Frontal cortex (tissue), 4 donors: ENCODE measurements around the gene BLVRB. TPM values are rescaled to one million over a fixed set of nuclear protein-coding genes. Genes with fewer than 3 reads are reported as not detected.
"Not testable (repeated sequence)": the region's sequence is repeated elsewhere in the genome, so short reads cannot be mapped to it uniquely, and the experiment has no call there.

Experiments
- DNase-seq, 2 donors: peaks; one replicate each; pipeline ENCODE4 v3.0.0; 2012; ENCODE audit warnings: low spot score in 2 of 2
- FAIRE-seq: peaks from 2 replicates; lab custom pipeline; 2012; peaks lifted over from hg19 to GRCh38; lab: Jason Lieb, UNC
- total RNA-seq: library from RNA; depleted of rRNA; stranded (reverse); fragments of >200 nt; gene quantifications from one replicate; pipeline ENCODE4 v1.2.3, GENCODE V29; 2014
- donor health status: control.
- donor health status: control.
- donor health status: control.

BLVRB gene
- total RNA-seq = 29.3 TPM

DNA sequence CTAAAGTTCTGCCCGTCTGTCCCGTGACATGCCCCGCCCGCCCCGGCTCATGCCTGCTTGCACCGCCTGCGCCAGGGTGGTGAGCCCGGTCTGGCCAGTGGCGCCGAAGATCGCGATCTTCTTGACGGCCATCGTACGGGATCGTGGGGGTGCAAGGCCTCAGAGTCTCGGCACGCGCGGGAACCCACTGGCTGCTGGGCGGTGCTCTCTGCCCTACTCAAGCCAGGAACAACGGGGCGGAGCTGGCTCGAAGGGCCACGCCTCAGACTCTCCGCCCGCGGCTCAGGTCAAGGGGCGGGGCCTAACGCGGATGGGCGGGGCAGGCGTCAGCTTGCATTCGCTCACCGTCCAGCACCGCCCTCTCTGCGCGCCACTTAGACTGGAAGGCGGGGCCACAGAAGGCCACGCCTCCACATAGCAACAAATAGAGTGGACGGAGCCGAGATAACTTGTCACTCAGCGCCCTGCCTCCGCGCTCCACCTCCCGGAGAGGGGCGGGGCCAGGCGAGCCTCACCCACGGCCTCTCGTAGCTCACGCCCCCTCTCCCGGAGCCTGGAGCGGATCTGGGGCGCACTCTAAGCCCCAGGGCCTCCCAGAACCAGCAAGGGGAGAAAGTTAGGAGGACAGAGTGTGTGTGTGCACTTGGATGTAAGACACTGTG is at the start of gene BLVRB:
Gene BLVRB, minus strand, starts transcription at position 189 of the 662 bp plus-strand sequence. Its CDS starts 57 bp downstream, at position 132.
- FAIRE-seq (peak; percentile 94), DNase-seq (peak; percentile 98)

DNA sequence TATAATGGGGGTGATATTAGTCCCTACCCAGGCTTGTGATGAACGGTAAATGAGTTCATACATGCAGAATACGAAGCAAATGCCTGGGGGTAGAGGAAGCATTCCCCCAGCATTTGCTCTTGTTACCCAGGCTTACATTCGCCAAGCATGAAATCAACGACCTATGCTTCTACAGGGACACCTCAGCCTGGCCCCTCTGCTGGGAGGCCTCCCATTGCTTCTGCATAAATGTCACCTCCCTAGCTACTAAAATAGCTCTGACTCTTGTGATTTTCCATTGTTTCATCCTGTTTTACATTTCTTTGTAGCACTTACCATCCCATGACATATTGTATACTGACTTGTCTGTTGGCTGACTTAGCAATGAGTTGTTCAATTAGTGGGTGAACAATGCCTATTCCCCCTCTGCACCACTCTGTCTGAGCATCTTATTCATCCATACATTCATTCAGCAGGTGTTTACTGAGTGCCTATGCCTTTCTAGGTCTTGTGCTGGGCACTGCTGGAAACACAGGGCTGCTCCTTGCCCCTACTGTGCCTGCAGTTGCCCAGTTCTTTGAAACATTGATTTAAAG is 48.3 kb upstream of the BLVRB start:
- no peak for FAIRE-seq

DNA sequence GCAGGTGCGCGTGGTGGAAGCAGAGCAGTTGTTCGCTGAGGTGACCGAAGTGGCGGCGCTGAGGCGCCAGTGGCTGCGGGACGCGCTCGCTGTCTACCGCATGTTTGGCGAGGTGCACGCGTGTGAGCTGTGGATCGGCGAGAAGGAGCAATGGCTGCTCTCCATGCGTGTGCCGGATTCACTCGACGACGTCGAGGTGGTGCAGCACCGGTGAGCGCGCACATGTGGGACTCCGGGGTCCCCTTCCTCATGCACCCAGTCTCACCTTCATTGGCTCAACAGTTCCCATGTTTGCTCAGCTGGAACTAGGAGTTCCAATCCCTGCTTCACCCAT is 47.8 kb upstream of the BLVRB start:
- FAIRE-seq = no peak
- DNase-seq = no peak

More for the DNA sequence above, 48.3 kb upstream of the BLVRB start:
- no peak for DNase-seq

DNA sequence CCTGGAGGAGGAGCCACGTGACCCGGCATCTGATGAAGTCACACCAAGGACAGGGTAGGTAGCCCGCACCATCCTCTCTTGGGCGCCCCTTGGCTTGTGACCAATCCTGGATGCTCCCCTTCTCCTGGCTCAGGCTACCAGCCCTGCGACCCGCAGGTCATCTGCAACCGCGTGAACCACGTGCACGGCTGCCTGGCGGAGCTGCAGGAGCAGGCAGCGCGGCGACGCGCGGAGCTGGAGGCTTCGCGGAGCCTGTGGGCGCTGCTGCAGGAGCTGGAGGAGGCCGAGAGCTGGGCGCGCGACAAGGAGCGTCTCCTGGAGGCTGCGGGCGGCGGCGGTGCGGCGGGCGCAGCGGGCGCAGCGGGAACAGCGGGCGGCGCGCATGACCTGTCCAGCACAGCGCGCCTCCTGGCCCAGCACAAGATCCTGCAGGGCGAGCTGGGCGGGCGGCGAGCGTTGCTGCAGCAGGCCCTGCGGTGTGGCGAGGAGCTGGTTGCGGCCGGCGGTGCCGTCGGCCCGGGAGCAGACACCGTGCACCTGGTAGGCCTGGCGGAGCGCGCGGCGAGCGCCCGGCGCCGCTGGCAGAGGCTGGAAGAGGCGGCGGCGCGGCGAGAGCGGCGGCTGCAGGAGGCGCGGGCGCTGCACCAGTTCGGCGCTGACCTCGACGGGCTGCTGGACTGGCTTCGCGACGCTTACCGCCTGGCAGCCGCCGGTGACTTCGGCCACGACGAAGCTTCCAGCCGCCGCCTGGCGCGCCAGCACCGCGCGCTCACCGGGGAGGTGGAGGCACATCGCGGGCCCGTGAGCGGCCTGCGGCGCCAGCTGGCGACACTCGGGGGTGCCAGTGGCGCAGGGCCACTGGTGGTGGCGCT is 47.2 kb upstream of the BLVRB start:
- DNase-seq = no peak
- no peak for FAIRE-seq

DNA sequence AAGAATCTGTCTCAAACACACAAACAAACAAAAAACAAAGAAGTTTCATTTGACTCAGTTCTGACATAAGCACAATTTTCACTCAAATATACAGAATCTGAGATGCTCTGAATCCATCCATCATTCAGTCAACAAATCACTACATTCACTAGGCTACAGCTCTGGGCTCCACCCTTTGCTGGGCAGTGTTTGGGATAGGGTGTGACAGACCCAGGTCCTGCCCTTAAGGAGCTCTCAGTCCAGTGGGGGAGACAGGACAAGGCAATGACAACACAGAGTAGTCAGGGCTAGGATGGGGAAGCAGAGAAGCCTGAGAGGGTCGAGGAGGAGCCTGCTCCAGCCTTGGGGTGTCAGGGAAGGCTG is 46.5 kb upstream of the BLVRB start:
- FAIRE-seq = no peak
- DNase-seq = no peak

DNA sequence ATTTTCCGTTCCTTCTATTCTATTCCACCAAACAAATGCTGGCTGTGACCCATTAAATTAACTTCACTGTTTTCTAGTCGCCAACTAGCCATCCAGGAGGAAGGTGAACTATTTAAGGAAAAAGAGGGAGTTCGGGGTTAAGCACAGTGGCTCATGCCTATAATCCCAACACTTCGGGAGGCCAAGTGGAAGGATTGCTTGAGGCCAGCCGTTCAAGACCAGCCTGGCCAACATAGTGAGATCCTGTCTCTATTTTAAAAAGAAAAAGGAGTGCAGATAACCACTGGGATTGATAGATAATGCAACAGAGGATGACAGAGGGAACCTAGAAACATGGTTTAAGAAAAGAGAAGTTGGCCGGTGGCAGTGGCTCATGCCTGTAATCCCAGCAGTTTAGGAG is 45.9 kb upstream of the BLVRB start:
- no peak for FAIRE-seq
- no peak for DNase-seq

DNA sequence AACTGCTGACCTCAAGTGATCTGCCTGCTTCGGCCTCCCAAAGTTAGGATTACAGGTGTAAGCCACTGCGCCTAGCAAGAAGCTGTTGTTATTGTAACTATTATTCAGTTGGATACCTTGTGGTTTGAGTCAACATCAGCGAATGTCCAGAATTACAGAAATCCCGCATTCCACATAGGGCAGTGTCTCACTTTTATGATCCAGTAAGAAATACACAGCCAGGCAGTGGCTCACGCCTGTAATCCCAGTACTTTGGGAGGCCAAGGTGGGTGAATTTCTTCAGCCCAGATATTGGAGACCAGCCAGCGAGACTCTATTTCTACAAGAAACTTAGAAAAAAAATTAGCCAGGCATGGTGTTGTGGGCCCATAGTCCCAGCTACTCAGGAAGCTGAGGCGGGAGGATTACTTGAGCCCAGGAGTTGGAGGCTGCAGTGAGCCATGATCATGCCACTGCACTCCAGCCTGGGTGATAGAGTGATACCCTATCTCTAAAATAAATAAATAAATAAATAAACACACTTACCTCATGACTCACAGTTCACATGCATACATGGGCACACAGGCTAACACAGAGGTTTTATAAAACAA is 45.1 kb upstream of the BLVRB start:
- FAIRE-seq (no peak), DNase-seq (no peak)

DNA sequence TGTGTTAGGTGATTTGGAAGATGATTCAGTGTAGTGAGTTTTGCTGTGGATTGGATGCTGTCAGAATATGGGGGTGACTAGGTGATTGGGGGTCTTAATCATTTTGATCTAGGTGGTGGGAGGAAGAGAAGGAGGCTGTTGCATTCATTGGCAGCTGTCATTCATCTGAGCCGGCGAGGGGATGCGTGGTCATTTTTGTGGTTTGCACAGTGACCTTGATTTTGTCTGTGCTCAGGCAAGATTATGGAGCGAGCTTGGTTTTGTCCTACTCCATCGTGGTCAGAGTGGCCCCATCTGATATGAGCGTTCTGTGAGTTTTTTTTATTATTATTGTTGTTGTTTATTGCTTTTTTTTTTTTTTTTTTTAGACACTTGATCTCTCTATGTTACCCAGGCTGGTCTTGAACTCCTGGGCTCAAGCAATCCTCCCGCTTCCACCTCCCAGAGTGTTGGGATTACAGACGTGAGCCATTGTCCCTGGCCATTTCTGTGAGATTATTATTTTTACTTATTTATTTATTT is 43.3 kb upstream of the BLVRB start:
- DNase-seq (no peak), FAIRE-seq (no peak)

DNA sequence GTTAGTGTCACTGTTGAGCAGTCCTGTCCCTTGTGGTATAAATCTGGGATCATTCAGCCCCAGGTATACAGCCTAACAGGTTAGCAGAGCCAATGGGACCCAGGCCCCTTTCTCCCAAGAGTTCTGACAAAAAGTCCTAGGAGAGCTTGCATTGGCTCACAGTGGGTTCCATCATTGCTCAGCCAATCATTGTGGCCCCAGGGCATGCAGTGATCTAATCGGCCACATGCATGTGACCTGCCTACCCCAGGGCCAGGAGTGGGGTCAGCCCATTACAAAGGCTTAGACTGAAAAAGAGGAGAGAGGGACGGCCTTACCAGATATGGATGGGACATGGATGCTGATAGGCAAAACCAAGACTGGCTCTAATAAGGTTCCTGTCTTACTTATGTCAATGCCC is 42.3 kb upstream of the BLVRB start:
- FAIRE-seq = no peak
- DNase-seq = no peak

DNA sequence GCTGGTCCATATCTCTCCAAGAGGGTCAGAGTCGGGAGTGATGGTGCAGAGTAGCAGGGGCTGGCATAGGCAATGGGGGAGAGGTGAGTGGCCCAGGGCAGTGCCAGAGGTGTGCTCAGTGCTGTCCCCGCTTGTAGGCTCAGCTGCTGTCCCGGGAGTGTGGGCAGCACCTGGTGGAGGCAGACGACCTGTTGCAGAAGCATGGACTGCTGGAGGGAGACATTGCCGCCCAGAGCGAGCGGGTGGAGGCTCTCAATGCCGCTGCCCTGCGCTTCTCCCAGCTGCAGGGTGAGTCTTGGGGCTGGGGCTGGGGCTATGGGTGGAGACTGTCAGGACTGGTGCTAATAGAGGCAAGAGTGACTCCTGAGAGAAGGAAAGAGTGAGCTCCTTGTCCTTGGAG is 40.6 kb upstream of the BLVRB start:
- FAIRE-seq (no peak), DNase-seq (no peak)

DNA sequence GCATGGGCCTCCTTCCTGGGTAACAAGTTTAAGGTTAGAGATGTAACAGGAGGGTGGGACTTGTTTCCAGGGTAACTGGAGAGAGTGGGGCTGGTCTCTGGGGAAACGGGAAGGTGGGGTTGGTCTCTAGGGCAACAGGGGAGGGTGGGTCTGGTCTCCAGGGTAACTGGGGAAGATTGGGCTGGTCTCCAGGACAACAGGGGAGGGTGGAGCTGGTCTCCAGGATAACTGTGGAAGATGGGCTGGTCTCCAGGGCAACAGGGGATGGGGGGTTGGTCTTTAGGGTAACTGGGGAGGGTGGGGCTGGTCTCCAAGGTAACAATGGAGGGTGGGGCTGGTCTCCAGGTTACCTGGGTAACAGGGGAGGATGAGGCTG is 37.8 kb upstream of the BLVRB start:
- DNase-seq (no peak), FAIRE-seq (no peak)

DNA sequence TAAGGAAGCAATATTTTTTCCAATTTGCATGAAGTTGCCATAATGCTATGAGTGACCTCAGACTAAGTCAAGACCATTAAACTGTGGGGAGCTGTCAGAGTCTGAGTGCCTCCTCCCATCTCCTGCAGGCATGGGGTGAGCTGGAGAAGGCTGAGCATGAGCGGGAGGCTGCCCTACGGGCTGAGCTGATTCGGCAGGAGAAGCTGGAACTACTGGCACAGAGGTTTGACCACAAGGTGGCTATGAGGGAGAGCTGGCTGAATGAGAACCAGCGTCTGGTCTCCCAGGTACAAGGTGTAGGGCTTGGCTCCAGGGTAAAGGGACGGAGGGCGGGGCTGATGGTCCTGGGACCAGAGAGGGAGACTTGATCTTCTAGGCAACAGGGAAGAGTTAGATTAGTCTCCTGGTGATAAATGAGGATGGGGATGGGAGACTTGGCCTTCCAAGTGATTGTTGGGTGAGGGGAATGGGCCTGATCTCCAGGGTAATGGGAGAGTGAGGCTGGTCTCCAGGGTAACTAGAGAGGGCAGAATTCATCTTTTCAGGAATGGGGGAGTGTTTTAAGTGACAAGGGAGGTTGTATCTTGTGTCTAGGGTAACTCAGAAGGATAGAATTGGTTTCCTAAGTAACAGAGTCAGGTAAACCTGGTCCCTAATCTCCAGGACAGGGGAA is 37.2 kb upstream of the BLVRB start:
- no peak for FAIRE-seq

DNA sequence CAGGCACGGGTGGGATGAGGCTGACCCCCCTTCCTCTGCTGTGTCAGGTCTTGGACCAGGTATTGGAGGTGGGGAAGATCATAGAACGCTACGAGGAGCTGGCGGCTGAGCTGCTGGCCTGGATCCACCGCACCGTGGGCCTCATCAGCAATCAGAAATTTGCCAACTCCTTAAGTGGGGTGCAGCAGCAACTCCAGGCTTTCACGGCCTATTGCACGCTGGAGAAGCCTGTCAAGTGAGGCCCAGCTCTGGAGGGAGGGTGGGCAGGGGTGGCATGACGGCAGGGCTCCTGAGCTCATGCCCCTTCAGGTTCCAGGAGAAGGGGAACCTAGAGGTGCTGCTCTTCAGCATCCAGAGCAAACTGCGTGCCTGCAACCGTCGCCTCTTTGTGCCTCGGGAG is 36.5 kb upstream of the BLVRB start:
- DNase-seq (no peak), FAIRE-seq (no peak)

More for the DNA sequence above, 37.2 kb upstream of the BLVRB start:
- no peak for DNase-seq

DNA sequence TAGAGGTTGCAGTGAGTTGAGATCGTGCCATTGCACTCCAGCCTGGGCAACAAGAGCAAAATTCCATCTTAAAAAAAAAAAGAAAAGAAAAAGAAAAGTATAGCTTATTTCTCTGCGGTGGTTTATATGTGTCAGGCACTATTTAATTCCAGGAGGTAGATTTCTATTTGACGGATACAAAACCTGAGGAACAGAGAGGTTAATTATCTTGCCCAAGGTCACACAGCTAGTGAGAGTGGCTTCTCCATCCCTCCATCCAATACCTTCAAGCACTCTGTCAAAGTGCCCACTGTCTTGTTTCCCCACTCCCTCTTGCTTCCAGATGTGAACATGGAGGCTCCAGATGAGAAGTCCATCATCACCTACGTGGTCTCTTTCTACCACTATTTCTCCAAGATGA is 36.1 kb upstream of the BLVRB start:
- FAIRE-seq = no peak

DNA sequence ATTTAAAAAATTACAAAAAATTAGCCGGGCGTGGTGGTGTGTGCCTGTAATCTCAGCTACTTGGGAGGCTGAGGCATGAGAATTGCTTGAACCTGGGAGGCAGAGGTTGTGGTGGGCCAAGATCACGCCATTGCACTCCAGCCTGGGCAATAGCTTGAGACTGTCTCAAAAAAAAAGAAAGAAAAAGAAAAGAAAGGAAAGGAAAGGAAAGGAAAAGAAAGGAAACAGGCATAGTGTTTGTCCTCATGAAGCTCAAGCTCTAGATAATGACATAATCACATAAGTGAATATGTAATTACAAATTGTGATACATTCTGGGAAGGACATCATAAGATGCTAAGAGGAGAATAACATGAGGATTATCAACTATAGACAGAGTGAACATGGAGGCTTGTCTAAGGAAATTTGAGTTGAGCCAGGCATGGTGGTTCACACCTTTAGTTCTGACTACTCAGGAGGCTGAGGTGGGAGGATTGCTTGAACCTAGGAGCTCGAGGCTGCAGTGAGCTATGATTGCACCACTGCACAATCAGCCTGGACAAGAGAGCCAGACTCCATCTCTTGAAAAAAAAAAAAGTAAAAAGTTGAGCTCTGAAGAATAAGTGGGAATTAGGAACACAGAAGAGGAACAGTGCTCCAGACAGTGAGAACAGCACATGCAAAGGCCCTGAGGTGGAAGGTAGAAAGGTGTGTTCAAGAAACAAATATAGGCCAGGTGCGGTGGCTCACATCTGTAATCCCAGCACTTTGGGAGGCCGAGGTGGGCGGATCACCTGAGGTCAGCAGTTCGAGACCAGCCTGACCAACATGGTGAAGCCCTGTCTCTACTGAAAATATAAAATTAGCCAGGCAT is 35.4 kb upstream of the BLVRB start:
- DNase-seq, FAIRE-seq: not testable (repeated sequence)

More for the DNA sequence above, 36.1 kb upstream of the BLVRB start:
- no peak for DNase-seq

DNA sequence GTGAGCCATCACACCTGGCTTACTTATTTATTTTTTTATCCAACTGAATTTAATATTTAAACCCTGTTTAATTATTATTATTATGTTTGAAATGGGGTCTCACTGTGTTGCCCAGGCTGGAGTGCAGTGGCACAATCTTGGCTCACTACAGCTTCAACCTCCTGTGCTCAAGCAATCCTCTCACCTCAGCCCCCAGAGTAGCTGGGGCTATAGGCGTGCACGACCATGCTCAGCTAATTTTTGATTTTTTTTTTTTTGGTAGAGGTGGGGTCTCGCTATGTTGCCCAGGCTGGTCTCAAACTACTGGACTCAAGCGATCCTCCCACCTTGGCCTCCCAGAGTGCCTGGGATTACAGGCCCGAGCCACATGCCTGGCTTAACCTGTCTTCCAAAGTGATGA is 33.8 kb upstream of the BLVRB start:
- FAIRE-seq = no peak

DNA sequence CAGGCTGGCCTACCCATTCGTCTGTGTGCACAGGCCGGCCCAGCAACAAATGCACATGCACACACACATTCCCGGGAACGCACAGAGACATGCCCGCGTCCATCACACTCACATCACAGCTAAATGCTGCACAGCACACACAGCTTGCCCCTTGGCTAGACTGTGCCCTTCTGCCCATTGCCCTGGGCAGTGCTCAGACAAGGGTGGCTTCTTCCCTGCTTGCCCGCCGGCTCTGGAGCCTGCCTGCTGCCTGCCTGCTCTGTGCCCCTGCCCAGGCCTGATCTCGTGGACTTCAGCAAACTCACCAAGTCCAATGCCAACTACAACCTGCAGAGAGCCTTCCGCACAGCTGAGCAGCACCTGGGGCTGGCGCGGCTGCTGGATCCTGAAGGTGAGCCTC is 31.7 kb upstream of the BLVRB start:
- FAIRE-seq = no peak

More for the DNA sequence above, 33.8 kb upstream of the BLVRB start:
- no peak for DNase-seq

DNA sequence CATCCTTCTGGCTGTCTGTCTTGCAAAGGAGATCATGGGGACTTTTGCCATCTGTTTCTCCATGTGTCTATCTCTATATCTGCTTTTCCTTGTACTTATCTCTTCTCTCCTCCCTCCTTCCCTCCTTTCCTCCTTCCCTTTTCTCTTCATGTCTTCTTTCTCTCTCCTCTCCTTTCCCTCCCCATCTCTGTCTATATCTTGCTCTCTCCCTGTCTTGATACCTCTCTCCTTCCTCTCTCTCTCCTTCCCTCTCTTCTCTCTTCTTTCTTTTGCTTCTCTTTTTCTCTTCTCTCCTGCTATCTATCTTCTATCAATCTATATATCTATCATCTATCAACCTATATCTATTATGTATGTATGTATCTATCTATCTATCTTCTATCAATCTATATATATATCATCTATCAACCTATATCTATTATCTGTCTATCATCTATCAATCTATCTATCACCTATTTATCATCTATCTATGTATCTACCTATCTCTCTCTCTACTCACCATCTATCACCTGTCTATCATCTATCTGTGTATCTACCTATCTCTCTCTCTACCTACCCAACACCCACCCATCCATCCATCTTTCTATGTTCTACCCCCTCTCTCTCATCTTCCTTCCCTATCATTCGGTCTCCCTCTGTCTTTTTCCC is 28.8 kb upstream of the BLVRB start:
- no peak for FAIRE-seq
- no peak for DNase-seq

More for the DNA sequence above, 31.7 kb upstream of the BLVRB start:
- no peak for DNase-seq

DNA sequence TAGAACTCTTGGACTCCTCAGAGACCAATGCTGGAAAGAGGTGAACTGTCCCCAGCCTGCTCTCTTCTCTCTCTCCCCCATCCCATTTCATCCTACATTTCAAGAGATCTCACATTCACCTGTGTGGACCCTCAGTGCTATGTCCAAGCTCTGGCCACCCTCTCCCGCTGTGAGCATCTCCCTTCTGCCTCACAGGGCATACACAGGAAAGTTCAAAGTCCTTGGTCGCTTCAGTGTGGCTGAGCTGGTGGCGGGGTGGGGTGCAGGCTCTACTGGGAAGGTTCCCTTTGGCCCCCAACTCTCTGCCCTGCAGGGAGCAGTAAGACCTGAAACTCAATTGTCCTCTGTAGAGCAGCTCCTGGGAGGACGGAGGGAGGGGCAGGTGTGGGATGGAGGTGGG is 28.2 kb upstream of the BLVRB start:
- DNase-seq = no peak
- FAIRE-seq = no peak
